NAMALWA (cell line): Measurements from ENCODE around the gene TRIM47.

Experiments used
- DNase-seq: peaks from one replicate; pipeline ENCODE4 v3.0.0-alpha.2; 2015; ENCODE audit warnings: low spot score

The TRIM47 gene

GRCh38 chr17:75832164-75832651 is 46.2 kb downstream of the TRIM47 start:
- no peak for DNase-seq

DNA sequence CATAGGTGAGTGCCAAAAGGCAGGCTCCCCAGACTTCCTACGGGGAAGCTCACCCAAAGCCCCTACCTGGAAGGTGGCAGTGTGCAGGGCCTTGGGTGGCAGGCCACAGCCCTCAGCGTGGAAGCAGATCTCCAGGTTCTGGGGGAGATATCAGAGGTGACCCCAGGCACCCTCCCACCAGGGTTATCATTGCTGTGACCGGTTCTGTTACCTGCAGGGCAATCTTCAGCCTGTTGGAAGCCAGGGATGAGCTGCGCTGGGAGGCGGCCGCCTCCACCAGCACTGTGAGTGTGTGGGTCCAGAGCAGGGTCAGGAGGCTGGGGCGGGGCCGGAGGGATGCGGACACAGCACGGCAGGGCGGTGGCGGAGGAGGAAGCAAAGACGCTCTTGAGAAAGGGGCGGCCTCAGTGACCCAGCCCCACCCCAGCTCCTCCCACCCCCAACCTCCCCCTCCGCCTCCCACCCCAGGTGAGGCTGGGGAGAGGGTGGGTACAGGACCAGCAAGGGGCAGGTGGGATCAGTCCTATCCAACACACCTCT is 47.3 kb downstream of the TRIM47 start:
- DNase-seq: no peak

GRCh38 chr17:75830164-75831031 is 48.0 kb downstream of the TRIM47 start:
- DNase-seq: peak; percentile 52

DNA sequence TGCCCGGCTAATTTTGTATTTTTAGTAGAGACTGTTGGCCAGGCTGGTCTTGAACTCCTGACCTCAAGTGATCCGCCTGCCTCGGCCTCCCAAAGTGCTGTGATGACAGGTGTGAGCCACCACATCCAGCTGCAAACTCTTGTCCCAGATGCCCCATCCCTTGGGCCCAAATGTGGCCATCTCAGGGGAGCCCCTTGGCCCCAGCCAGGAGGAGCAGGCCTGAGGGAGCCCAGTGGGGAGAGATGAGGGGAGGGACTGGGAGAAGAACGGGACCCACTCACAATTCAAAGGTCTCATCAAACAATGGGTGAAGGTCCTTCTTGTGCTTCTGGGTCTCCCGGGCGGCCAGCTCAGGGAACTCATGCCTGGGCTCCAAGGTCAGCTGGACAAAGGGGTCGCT is 48.6 kb downstream of the TRIM47 start:
- no peak for DNase-seq

DNA sequence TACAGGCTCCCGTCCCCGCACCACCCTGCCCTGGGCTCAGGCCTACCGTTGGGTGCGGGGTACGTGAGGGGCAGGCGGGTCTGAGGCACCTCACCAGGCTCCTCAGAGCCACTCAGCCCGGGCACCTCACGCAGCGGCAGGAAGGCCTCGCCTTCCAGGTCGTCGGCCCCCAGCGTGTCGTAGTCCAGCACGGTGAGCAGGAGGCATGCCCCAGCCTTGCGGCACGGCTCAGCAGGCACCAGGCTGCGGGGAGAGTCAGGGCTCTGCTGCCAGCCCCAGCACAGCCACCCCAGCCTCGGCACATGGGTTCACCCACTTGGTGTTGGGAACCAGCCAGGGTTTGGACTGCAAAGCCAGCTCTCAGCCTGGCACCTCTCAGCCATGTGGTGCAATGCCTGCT is 49.6 kb downstream of the TRIM47 start:
- no peak for DNase-seq

- no peak for DNase-seq
These were observed 50.3 kb downstream of the TRIM47 start for GRCh38 chr17:75828076-75828400.

GRCh38 chr17:75827308-75828075 is 50.9 kb downstream of the TRIM47 start:
- peak; percentile 81 for DNase-seq

GRCh38 chr17:75826561-75827307 is 51.6 kb downstream of the TRIM47 start:
- DNase-seq: peak; percentile 32

GRCh38 chr17:75825748-75826370 is 52.5 kb downstream of the TRIM47 start:
- DNase-seq: no peak

GRCh38 chr17:75825149-75825552 is 53.2 kb downstream of the TRIM47 start:
- DNase-seq: no peak

DNA sequence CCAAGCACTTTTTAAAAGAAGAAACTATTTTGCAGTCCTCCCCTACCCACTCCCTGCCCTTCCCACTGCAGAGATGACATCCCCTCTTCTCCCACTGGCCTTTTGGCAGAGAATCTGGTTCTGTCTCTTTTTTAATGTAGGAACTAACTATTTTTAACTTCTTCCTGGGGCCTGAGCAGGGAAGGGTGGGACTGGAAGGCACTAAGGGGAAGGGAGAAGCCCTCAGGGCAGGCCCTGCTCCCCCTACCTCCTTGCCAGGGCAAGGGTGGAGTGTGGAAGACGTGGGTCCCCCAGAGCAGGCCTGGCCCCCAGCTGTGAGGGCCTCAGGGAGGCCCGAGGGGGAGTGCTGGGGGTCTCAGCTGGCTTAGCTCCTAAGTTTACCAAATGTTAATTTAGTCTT is 53.7 kb downstream of the TRIM47 start:
- no peak for DNase-seq
